ENCODE results near the gene CLMP. TPM values are rescaled to one million over a fixed set of nuclear protein-coding genes. Genes with fewer than 3 reads are reported as not detected.
"Not testable (repeated sequence)": the region's sequence is repeated elsewhere in the genome, so short reads cannot be mapped to it uniquely, and the experiment has no call there.

The CLMP gene
- total RNA-seq, 1 donor from 2014 or later = 6.6 TPM

- no peak for DNase-seq (ENCODE audit: low spot score)
- Mint-ChIP-seq H3K27me3 (ENCODE audit: low read depth) (peaks cover 6% of the 10 kb centered on the region), H3K9me3 (ENCODE audit: low read depth) (no peaks in the 10 kb centered on the region), H3K36me3 (ENCODE audit: low read depth) (no peaks in the 10 kb centered on the region), H3K27ac (ENCODE audit: unreplicated experiment) (no peak overlapping the region), H3K4me3 (ENCODE audit: unreplicated experiment) (no peak overlapping the region), H3K4me1 (ENCODE audit: low read depth) (peaks cover 3% of the 10 kb centered on the region)
- TF ChIP-seq, protein P1, sequence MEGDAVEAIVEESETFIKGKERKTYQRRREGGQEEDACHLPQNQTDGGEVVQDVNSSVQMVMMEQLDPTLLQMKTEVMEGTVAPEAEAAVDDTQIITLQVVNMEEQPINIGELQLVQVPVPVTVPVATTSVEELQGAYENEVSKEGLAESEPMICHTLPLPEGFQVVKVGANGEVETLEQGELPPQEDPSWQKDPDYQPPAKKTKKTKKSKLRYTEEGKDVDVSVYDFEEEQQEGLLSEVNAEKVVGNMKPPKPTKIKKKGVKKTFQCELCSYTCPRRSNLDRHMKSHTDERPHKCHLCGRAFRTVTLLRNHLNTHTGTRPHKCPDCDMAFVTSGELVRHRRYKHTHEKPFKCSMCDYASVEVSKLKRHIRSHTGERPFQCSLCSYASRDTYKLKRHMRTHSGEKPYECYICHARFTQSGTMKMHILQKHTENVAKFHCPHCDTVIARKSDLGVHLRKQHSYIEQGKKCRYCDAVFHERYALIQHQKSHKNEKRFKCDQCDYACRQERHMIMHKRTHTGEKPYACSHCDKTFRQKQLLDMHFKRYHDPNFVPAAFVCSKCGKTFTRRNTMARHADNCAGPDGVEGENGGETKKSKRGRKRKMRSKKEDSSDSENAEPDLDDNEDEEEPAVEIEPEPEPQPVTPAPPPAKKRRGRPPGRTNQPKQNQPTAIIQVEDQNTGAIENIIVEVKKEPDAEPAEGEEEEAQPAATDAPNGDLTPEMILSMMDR (IDR thresholded peaks at IDR 0.05) = no peak
Measured at GRCh38 chr11:123206791-123207434, 11.9 kb upstream of the CLMP start.

- H3K4me3 Mint-ChIP-seq (ENCODE audit: unreplicated experiment); H3K36me3 Mint-ChIP-seq (ENCODE audit: low read depth); H3K27me3 Mint-ChIP-seq (ENCODE audit: low read depth); H3K27ac Mint-ChIP-seq (ENCODE audit: unreplicated experiment); H3K9me3 Mint-ChIP-seq (ENCODE audit: low read depth); H3K4me1 Mint-ChIP-seq (ENCODE audit: low read depth); DNase-seq (ENCODE audit: low spot score): not testable (repeated sequence)
Measured at GRCh38 chr11:123206055-123206454, 11.0 kb upstream of the CLMP start.

DNA sequence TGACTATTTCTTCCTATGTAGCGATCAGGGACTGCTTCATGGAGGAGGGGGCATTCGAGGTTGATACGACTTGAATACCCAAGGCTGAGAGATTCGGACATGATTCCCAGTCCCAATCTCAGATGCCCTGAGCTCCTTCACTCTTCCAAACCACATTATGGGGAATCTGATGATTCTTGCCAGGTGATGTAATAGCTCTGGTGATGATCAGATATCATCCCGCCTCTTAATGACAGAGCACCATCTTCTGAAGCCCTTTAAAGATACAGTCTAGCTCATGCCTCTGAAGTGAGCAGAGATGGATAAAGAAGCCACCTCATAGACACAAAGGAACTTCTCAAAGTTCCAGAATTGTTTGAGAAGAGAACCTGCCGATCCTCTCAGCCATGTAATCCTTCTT is 8.9 kb upstream of the CLMP start:
- Mint-ChIP-seq H3K9me3 (ENCODE audit: low read depth) (no peaks in the 10 kb centered on the region), H3K27me3 (ENCODE audit: low read depth) (peaks cover 9% of the 10 kb centered on the region), H3K27ac (ENCODE audit: unreplicated experiment) (no peak overlapping the region), H3K36me3 (ENCODE audit: low read depth) (no peaks in the 10 kb centered on the region), H3K4me3 (ENCODE audit: unreplicated experiment) (no peak overlapping the region), H3K4me1 (ENCODE audit: low read depth) (peaks cover 3% of the 10 kb centered on the region)
- TF ChIP-seq, protein P1 (IDR thresholded peaks at IDR 0.05) = no peak
- DNase-seq (ENCODE audit: low spot score) = no peak

DNA sequence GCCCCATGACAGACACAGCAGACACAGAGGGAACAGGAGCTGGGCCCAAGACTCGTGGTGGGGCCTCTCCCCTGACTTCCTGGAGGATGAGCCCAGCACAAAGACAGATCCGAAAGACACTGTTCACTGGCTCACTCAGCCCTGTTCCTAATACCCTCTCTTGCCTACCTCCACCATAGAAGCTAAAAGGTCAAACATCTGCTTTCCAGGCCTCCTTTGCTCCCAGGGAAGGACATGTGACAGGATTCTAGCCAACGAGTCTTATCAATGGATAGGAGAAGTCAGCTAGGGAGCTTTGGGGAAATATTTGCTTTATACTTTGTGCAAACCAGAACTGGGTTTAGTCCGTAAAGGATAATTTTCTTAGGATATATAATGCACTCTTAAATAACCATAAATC is 8.4 kb upstream of the CLMP start:
- Mint-ChIP-seq H3K27ac (ENCODE audit: unreplicated experiment) (no peak overlapping the region), H3K4me3 (ENCODE audit: unreplicated experiment) (no peak overlapping the region), H3K9me3 (ENCODE audit: low read depth) (no peaks in the 10 kb centered on the region), H3K27me3 (ENCODE audit: low read depth) (peaks cover 9% of the 10 kb centered on the region), H3K36me3 (ENCODE audit: low read depth) (no peaks in the 10 kb centered on the region), H3K4me1 (ENCODE audit: low read depth) (peaks cover 3% of the 10 kb centered on the region)
- no peak for DNase-seq (ENCODE audit: low spot score)
- TF ChIP-seq, protein P1 (IDR thresholded peaks at IDR 0.05) = no peak

DNA sequence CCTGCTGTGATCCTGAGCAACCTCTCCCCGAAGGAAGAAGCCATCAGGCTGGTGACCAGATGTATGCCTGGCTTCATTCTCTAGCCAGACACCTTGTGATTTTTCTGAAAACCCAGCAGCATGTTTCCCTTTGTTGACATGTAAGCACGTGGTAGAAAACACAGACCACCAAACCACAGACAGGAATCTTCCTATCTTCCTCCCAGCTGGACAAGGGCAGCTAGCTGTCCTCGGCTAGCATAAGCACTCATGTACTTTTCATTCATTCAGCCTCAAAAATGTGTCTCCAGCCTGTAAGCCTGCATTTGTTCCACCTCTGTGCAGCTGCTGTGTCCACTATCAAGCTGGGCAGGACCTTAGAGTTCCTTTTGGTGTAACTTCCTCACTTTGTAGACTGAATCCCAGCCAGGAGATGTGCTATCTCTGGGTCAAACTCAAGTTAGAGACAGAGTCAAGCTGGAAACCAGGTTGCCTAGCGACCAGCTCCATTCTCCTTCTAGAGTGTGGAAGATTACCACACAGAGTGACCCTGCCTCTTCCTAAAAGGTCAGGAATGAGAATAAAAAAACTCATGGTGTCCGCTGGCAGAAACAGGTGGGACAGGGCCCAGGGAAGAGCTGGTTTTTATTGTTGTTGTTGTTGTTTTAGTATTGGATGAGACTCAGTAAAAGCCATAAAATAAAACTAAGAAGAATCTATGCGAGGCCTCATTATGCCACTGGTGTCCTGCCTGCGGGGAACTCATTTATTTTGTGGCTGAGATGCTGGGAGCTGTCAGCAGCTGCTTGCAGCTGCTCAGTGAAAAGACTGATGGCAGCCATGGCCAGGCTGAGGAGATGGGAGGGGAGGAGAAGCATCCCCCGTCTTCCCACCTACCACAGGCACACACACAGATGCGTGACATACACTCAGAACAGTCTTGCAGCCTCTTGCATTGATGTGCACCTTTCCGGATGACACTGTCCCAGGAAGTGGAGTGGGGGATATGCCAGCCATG is 7.4 kb upstream of the CLMP start:
- Mint-ChIP-seq H3K36me3 (ENCODE audit: low read depth) (no peaks in the 10 kb centered on the region), H3K27me3 (ENCODE audit: low read depth) (peaks cover 7% of the 10 kb centered on the region), H3K27ac (ENCODE audit: unreplicated experiment) (no peak overlapping the region), H3K9me3 (ENCODE audit: low read depth) (no peaks in the 10 kb centered on the region), H3K4me3 (ENCODE audit: unreplicated experiment) (no peak overlapping the region), H3K4me1 (ENCODE audit: low read depth) (peaks cover 8% of the 10 kb centered on the region)
- TF ChIP-seq, protein P1 (IDR thresholded peaks at IDR 0.05) = no peak
- DNase-seq (ENCODE audit: low spot score) = no peak

Measured in chondrocyte (in vitro differentiated cells).